DMS53 treated with DMSO at 0.1 percent for 48 hours (cell line): ENCODE results near the gene MYO18B.

Source experiments
- DNase-seq: peaks from one replicate; lab custom pipeline; 2025; ENCODE audit not compliant: unreplicated experiment; lab: John Stamatoyannopoulos, UW

Gene MYO18B

GRCh38 chr22:25844601-25845000 lies 102.6 kb downstream of the MYO18B start:
- DNase-seq: no peak

GRCh38 chr22:25845985-25846745 lies 104.2 kb downstream of the MYO18B start:
- no peak for DNase-seq

GRCh38 chr22:25847451-25847850 lies 105.5 kb downstream of the MYO18B start:
- no peak for DNase-seq

- no peak for DNase-seq
Measured at GRCh38 chr22:25848954-25849353, 107.0 kb downstream of the MYO18B start.

GRCh38 chr22:25849522-25849921 lies 107.5 kb downstream of the MYO18B start:
- DNase-seq: no peak

- no peak for DNase-seq
Measured at GRCh38 chr22:25852223-25852622, 110.2 kb downstream of the MYO18B start.

- DNase-seq: no peak
Measured at GRCh38 chr22:25853078-25853477, 111.1 kb downstream of the MYO18B start.

GRCh38 chr22:25853501-25854284 lies 111.7 kb downstream of the MYO18B start:
- DNase-seq: no peak

GRCh38 chr22:25869771-25870170 lies 127.8 kb downstream of the MYO18B start:
- DNase-seq: no peak

GRCh38 chr22:25874327-25874726 lies 132.3 kb downstream of the MYO18B start:
- DNase-seq: no peak

- DNase-seq: no peak
Measured at GRCh38 chr22:25875461-25875860, 133.5 kb downstream of the MYO18B start.

- DNase-seq: no peak
Measured at GRCh38 chr22:25876871-25877270, 134.9 kb downstream of the MYO18B start.

- DNase-seq: no peak
Measured at GRCh38 chr22:25878933-25879332, 136.9 kb downstream of the MYO18B start.

- no peak for DNase-seq
Measured at GRCh38 chr22:25880524-25880923, 138.5 kb downstream of the MYO18B start.

- DNase-seq: no peak
Measured at GRCh38 chr22:25881210-25881755, 139.3 kb downstream of the MYO18B start.

GRCh38 chr22:25882360-25882759 lies 140.4 kb downstream of the MYO18B start:
- DNase-seq: no peak

GRCh38 chr22:25883482-25884033 lies 141.6 kb downstream of the MYO18B start:
- no peak for DNase-seq

- DNase-seq: no peak
Measured at GRCh38 chr22:25884121-25884520, 142.1 kb downstream of the MYO18B start.

GRCh38 chr22:25888399-25889054 lies 146.5 kb downstream of the MYO18B start:
- no peak for DNase-seq

GRCh38 chr22:25890651-25891050 lies 148.7 kb downstream of the MYO18B start:
- DNase-seq: no peak

GRCh38 chr22:25892678-25893077 lies 150.7 kb downstream of the MYO18B start:
- DNase-seq: no peak
